Fibroblast of lung (primary cell): Measurements from ENCODE around the gene LCORL.

Experiments
- CTCF ChIP-seq, 2 donors: IDR thresholded peaks in 1 of 2; conservative IDR thresholded peaks in 1 of 2; 1 replicate in 1 of 2; 2 replicates in 1 of 2; pipeline ENCODE4 v1.5.1; 2011 to 2012; ENCODE audit warnings: low read length in 2 of 2, control low read depth in 1 of 2, inconsistent platforms in 1 of 2, low read depth in 1 of 2, mild to moderate bottlenecking in 1 of 2
- EZH2 ChIP-seq: IDR thresholded peaks from 2 replicates; pipeline ENCODE4 v1.5.1; 2012; ENCODE audit warnings: low read length, control low read depth, mild to moderate bottlenecking; ENCODE audit errors: missing control alignments

GRCh38 chr4:18020671-18021469, 685 bp downstream of the LCORL start:
- TF ChIP-seq EZH2 (no peak), CTCF (conservative IDR thresholded peaks at IDR 0.05 in 1 of 2, IDR thresholded peaks at IDR 0.05 in 1 of 2; ENCODE audit: low read depth in 1 of 2, low read length in 2 of 2) (no peak)
